ENCODE measurements around the gene TENM4.

Gene TENM4

GRCh38 chr11:79026803-79027445 is 413.9 kb downstream of the TENM4 start:
- Histone ChIP-seq H3K9me3 (ENCODE audit: control insufficient read depth, insufficient read depth, low read depth, low read length) (no peaks in the 10 kb centered on the region), H3K27ac (ENCODE audit: extremely low read depth, low read depth, low read length) (no peak overlapping the region), H3K4me1 (ENCODE audit: control insufficient read depth, insufficient read depth, low read length) (no peaks in the 10 kb centered on the region), H3K36me3 (ENCODE audit: control insufficient read depth in 2 of 2, insufficient read depth in 1 of 2, low read length in 2 of 2) (no peaks in the 10 kb centered on the region), H3K4me3 (ENCODE audit: low read depth, low read length) (no peak overlapping the region)
- POLR2A ChIA-PET, result no interaction called here
- TF ChIP-seq ZNF19 (tag by site-specific recombination; IDR thresholded peaks at IDR 0.05; ENCODE audit: low read depth), result no peak
- peak; percentile 23; the same call in 1 of the 2 replicates for TF ChIP-seq ZFHX2 (tag by site-specific recombination; conservative IDR thresholded peaks at IDR 0.05)
- peak; percentile 65; the same call in 1 of the 2 replicates for TF ChIP-seq EGR2 (tag by site-specific recombination; IDR thresholded peaks at IDR 0.05; ENCODE audit: low read depth)
- CTCF ChIA-PET, result no interaction called here

- no peak overlapping the region for H3K4me3 ChIP-seq (ENCODE audit: low read depth, low read length)
- H3K9me3 ChIP-seq (ENCODE audit: control insufficient read depth, insufficient read depth, low read depth, low read length), result no peaks in the 10 kb centered on the region
- POLR2A ChIA-PET, result no interaction called here
- H3K36me3 ChIP-seq (ENCODE audit: control insufficient read depth in 2 of 2, insufficient read depth in 1 of 2, low read length in 2 of 2), result no peaks in the 10 kb centered on the region
- CTCF ChIA-PET, result no interaction called here
- TF ChIP-seq ZNF426 (tag by site-specific recombination; IDR thresholded peaks at IDR 0.05) (no peak), ZBTB44 (tag by site-specific recombination; IDR thresholded peaks at IDR 0.05) (no peak), INSM2 (tag by site-specific recombination; IDR thresholded peaks at IDR 0.05) (no peak), REST (tag by site-specific recombination; IDR thresholded peaks at IDR 0.05) (no peak), PRDM4 (tag by site-specific recombination; IDR thresholded peaks at IDR 0.05) (no peak), YY2 (tag by site-specific recombination; IDR thresholded peaks at IDR 0.05) (no peak), ZNF645 (tag by site-specific recombination; IDR thresholded peaks at IDR 0.05) (no peak), ZNF324 (tag by site-specific recombination; IDR thresholded peaks at IDR 0.05) (no peak), ZNF239 (tag by site-specific recombination; IDR thresholded peaks at IDR 0.05) (no peak), ZXDB (tag by site-specific recombination; IDR thresholded peaks at IDR 0.05) (no peak), ZNF133 (tag by site-specific recombination; IDR thresholded peaks at IDR 0.05) (no peak), YY1 (tag by site-specific recombination; IDR thresholded peaks at IDR 0.05) (no peak)
- no peaks in the 10 kb centered on the region for H3K4me1 ChIP-seq (ENCODE audit: control insufficient read depth, insufficient read depth, low read length)
- H3K27ac ChIP-seq (ENCODE audit: extremely low read depth, low read depth, low read length), result no peak overlapping the region
Measured at GRCh38 chr11:79025622-79026021, 415.2 kb downstream of the TENM4 start.
